Sciatic nerve (tissue), 2 donors: ENCODE data around the gene CNDP1. TPM values are rescaled to one million over a fixed set of nuclear protein-coding genes. Genes with fewer than 3 reads are reported as not detected.

ENCODE experiments used
- ATAC-seq: fragments of 200-7000 bp; cut with Tn5 transposase; one replicate; pipeline ENCODE4 v1.9.1; 2020; ENCODE audit warnings: mild to moderate bottlenecking, moderate library complexity
- DNase-seq: peaks from one replicate; pipeline ENCODE4 v3.0.0-alpha.2; 2020; ENCODE audit warnings: low spot score
- intact Hi-C: fragments of 100-400 bp; cut with DNase I; formaldehyde crosslinking; loops from one replicate; pipeline ENCODE4 v1.14.2; 2022
- total RNA-seq: library from RNA; stranded (reverse); fragmentation: NEBNext Ultra II Directional; extraction: Animal tissue kit (Norgen Biotek cat#: 25700); gene quantifications from one replicate; pipeline ENCODE4 v1.2.1, GENCODE V29; 2021
- donor health status: DM: no; HTN: no; CAD: no.
- donor health status: DM: no; HTN: no; CAD: no.

CNDP1 gene
- total RNA-seq, 1 donor from 2014 or later, result 0.31 TPM

- ATAC-seq (no peak), DNase-seq (no peak)
- intact Hi-C loops, result no loop called here
Measured at GRCh38 chr18:74503137-74503536, 31.2 kb upstream of the CNDP1 start.

GRCh38 chr18:74505776-74506175, 28.5 kb upstream of the CNDP1 start:
- no peak for ATAC-seq

GRCh38 chr18:74506448-74507084, 27.7 kb upstream of the CNDP1 start:
- ATAC-seq (peak; percentile 16), DNase-seq (no peak)
- intact Hi-C loops, result no loop called here

More at GRCh38 chr18:74505776-74506175, 28.5 kb upstream of the CNDP1 start:
- no peak for DNase-seq
- intact Hi-C loops, result no loop called here

DNA sequence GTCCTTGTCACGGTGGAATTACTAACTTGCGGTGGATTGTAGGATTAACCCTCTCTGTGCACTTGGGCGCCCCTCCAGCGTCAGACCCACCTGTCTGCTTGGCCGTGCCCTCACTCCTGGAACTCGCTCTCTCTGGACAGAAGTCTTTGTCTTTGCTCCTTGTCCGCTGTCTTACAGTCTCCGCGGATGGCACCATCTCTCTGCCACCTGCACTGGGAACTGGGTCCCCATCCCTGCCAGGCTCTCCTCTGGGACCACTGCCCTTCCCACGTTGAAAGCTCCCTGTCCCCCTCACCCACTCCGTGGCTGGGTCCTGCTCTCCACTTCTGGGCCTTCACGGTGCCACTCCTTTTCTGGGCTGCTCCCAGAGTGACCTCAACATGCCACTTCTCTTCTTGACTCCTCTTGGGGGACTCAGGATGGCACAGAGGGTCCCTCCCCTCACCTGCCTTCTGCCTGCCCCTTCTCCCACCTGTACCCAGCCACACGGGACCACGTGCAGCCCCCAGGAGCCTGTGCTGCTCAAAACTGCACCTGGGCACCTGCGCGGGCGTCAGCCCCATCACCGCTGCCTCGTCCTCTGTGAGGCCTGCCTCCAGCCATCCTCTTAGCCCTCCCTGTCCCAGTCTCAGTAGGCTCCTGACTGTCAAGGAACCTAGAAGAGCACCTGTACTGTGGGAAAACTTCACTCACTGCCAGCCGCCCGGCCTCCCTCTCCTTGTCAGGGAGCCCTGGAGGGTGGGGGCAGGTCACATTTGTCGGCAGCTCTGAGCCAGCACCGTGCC, 27.0 kb upstream of the CNDP1 start:
- no peak for ATAC-seq
- intact Hi-C loops, result no loop called here

GRCh38 chr18:74507927-74508326, 26.4 kb upstream of the CNDP1 start:
- intact Hi-C loops, result no loop called here
- ATAC-seq, result no peak
- no peak for DNase-seq

More for the DNA sequence above, 27.0 kb upstream of the CNDP1 start:
- no peak for DNase-seq

GRCh38 chr18:74508366-74508765, 25.9 kb upstream of the CNDP1 start:
- ATAC-seq, result no peak
- intact Hi-C loops, result no loop called here
- no peak for DNase-seq

- DNase-seq, result no peak
- intact Hi-C loops, result no loop called here
- ATAC-seq, result no peak
Measured at GRCh38 chr18:74508821-74509225, 25.5 kb upstream of the CNDP1 start.

DNA sequence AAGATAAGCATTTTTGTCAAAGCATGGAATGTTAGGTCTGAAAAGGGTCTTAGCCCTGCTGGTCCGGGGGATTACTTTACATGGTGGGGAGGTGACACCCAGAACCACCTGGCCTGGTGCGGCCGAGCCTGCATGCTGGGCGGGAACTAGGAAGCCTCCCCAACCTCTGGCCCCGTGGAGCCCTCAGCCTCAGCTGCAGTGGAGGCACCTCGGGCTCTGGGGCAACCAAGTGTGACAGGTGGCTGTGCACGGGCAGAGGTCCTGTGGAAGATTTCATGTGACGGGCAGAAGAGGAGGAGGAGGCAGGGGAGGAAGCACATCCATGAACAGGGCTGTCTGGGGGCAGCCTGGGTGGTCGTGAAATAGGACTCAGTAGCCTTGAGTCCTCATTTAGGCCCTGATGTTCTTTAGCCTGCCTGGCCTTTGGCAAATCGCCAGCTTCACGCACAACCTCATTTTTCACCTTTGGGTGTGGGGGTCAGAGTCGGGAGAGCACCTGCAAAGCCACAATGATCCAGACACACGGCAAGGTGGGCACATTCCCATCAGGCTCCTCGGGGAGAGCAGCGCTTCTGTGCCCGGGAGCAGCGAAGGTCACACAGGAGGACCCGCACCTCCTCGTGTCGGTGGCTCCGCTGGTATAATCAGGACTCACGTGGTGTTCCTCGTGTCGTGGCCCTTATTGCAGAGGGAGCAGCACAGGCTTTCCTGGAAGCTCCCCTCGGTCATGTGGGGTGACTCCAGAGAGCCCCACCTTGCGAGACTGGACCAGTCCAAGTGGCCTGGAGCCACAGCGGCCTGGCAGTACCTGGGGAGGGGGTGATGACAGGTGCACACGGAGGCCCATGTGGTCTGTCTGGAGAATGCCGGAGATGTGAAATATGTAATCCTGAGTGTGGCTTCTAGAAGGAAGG, 24.2 kb upstream of the CNDP1 start:
- DNase-seq, result no peak
- no peak for ATAC-seq
- intact Hi-C loops, result no loop called here

DNA sequence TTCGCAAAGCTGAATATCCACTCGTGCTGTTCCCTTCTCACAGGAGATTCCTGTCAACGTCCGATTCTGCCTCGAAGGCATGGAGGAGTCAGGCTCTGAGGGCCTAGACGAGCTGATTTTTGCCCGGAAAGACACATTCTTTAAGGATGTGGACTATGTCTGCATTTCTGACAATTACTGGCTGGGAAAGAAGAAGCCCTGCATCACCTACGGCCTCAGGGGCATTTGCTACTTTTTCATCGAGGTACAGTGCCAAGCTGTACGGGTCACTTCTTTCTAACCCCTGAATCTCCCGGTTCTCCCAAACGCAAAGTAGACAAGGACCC, 23.6 kb upstream of the CNDP1 start:
- intact Hi-C loops, result no loop called here
- no peak for DNase-seq
- ATAC-seq, result no peak

GRCh38 chr18:74511823-74512222, 22.5 kb upstream of the CNDP1 start:
- intact Hi-C loops, result no loop called here
- ATAC-seq (peak; percentile 44), DNase-seq (no peak)

DNA sequence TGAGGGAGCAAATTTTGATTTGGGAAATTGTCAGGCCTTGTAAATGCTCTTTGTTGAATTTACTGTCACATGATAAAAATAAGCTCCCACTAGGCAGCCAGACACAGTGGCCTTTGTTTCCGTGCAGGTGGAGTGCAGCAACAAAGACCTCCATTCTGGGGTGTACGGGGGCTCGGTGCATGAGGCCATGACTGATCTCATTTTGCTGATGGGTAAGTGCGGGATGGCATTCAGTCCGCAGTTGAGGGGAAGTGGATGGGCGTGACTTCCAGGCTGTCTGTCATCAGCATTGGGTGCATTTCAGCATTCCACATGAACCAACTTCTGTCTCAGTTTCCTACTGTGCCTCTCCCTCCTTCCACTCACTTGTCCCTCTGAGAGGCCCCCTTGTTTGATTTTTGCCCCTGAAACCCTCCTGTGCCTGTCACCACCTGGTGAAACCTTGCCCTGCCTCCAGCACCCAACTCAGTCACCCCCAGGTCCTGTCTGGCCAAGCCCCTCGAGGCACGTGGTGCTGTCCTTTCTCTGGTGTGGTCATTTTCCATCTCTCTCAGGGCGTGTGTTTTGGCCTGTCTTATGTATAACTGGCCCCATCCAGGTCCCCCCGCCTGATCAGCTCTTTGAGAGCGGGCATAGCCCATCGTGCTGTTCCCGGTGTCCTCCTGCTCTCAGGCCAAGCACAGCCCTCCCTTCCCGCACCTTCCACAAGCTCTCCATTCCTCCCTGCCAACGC, 21.8 kb upstream of the CNDP1 start:
- ATAC-seq (peak; percentile 67), DNase-seq (no peak)
- intact Hi-C loops, result no loop called here

DNA sequence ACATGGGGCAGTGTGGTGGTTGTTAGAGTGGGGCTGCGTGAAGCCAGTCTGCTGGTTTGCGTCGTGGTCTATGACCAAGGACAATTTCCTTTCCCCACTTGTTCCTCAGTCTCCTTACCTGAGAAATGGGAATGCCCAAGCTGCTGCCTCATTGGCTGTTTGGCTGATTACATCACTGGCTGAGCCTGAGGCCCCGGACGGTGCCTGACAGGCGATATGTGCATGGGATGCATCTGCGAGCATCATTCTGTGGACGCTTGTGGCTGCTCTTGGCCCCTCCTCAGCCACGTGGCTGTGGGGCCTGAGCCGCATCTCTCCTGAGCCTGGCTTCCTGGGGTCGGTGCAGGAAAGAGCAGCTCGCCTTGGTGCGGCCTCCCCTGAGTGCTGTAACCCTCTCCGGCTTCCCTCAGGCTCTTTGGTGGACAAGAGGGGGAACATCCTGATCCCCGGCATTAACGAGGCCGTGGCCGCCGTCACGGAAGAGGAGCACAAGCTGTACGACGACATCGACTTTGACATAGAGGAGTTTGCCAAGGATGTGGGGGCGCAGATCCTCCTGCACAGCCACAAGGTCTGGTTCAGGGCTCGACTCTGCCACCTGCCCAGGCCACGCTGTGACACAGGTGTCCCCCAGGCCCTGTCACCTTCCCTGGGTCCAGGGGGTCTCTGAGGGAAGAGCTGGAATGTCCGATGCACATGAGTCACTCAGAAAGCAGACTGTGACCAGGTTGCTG, 21.0 kb upstream of the CNDP1 start:
- DNase-seq, result no peak
- intact Hi-C loops, result no loop called here
- ATAC-seq, result no peak

DNA sequence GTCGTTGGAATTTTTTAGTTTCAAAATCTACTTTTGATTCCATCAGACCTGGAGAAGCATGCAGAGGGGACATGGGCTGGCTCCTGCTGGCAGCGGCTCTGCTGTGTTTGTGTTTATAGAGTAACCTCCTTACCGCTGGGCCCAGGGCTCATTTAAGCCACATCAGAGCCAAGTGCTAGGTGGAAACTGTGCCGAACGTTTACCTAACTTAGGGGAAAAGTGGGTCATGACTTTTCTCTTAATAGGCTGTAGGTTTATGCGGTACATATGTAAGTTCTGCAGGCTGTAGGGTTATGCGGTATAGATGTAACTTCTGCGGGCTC, 20.5 kb upstream of the CNDP1 start:
- intact Hi-C loops, result no loop called here
- no peak for DNase-seq
- no peak for ATAC-seq

DNA sequence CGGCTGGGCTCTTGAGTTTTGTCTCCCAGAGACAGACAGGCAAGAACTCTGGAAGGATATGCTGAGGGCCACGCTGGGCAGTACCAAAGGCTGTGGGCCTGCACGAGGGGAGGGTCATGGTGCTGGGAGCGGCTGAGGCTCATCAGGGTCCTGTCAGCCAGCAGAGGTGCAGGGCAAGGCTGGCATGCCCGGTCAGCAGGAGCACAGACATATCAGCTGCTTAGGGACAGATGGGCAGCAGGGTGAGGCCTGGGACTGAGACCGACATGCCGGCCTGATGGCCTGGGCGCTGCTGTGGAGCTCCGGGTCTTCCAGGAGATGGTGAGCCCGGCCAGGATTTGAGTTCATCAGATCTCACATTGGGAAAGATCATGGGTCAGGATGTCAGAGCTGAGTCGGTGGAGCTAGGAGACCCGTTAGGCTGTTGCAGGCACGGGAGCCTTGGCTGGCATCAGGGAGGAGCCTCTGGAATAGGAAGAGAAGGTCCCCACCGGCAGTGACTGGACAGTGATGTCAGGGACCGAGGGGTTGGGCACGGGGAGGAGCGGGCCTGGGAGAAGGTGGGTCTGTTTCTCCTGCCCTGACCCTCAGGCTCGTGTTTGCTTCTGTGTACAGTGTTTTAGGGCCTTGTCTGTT, 19.3 kb upstream of the CNDP1 start:
- no peak for ATAC-seq
- no peak for DNase-seq
- intact Hi-C loops, result no loop called here

GRCh38 chr18:74515620-74516231, 18.6 kb upstream of the CNDP1 start:
- intact Hi-C loops, result no loop called here
- DNase-seq, result no peak
- no peak for ATAC-seq

DNA sequence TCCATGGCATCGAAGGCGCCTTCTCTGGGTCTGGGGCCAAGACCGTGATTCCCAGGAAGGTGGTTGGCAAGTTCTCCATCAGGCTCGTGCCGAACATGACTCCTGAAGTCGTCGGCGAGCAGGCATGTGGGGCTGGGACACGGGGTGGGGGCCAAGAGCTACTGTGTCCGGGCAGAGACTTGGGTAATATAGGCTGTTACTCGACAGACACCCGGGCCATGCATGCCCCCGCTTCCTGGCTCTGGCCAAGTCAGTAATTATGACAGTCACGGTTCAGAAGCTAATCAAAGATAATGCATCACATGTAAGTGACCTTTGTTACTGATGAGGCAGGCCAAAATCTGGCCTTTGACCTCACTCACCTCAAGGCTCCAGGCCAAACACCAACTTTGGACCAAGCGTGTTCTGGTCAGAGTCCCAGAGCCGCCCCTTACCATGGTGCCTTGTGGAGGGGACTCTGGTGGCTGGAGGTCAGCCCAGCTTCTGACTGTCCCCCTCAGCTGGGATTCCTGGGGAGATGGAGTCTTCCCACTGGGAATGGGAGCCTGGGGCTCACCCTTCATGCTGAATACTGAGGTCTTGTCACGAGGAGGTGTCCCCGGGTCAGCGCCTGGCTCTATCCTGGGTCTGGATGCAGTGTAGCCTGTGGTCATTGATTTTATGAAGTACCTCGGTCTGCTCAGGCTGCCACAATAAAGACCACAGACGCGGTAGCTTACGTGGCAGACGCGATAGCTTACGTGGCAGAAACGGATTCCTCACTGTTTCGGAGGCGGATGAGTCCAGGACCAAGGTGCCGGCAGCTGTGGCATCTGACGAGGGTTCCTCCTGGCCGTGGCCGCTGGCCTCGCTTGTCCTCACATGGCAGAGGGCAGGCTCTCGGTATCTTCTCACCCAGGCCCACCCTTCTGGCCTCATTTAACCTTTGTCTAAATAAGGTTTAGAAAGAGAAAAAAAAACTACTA, 17.7 kb upstream of the CNDP1 start:
- no peak for ATAC-seq
- DNase-seq, result no peak
- intact Hi-C loops, result no loop called here

- intact Hi-C loops, result no loop called here
- no peak for ATAC-seq
- no peak for DNase-seq
Measured at GRCh38 chr18:74517236-74517630, 17.1 kb upstream of the CNDP1 start.
